ENCODE data around the gene WSB1. TPM values are rescaled to one million over a fixed set of nuclear protein-coding genes. Genes with fewer than 3 reads are reported as not detected.

The WSB1 gene
- total and polyA plus RNA-seq, 4 donors = 26.6 to 86.2 (median 45.8) TPM

DNA sequence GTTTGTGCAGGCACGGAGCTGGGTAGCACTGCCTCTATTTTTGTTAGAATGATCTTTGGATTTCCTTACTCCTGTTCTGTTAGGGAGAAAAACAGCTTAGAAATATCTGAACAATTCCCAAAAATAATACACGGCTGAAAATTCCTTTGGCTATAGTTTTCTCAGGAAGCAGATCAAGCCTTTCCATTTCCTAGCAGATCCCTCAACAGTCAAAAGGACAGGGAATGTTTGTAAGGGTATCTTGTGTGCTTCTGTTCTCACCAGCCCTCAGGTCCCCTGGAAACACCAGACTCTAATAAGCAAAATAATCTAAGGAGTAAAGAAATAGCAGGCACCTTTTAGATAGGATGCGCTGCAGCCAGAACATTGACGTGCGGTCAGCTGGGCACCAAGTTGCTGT, 30.5 kb upstream of the WSB1 start:
- WGBS = 87% methylated on average over 5 of the region's 5 CpGs
- Histone ChIP-seq H3K4me3 (ENCODE audit: low read depth in 1 of 3, low read length in 3 of 3) (no peak overlapping the region), H3K4me1 (ENCODE audit: control insufficient read depth in 4 of 4, insufficient read depth in 4 of 4, low read length in 3 of 4) (peaks cover 0 to 3% (median 2%) of the 10 kb centered on the region in 4 donors), H3K9me3 (ENCODE audit: control insufficient read depth in 4 of 4, low read length in 3 of 4) (no peaks in the 10 kb centered on the region), H3K27me3 (ENCODE audit: control insufficient read depth in 4 of 4, insufficient read depth in 4 of 4, low read length in 3 of 4) (no peaks in the 10 kb centered on the region), H3K9ac (ENCODE audit: low read depth in 1 of 2, low read length in 2 of 2) (no peak overlapping the region), H3K36me3 (ENCODE audit: control insufficient read depth in 4 of 4, insufficient read depth in 3 of 4, low read depth in 1 of 4, low read length in 3 of 4) (no peaks in the 10 kb centered on the region), H3K27ac (ENCODE audit: low read depth in 1 of 2, low read length in 2 of 2) (no peak overlapping the region)
- TF ChIP-seq TAF1 (conservative IDR thresholded peaks at IDR 0.05) = no peak
- no peak for TF ChIP-seq EGR1 (IDR thresholded peaks at IDR 0.05; ENCODE audit: low read depth in 2 of 2)
- TF ChIP-seq NR2F2 (IDR thresholded peaks at IDR 0.05) = no peak
- TF ChIP-seq JUND (IDR thresholded peaks at IDR 0.05) = no peak
- TF ChIP-seq, protein P1, sequence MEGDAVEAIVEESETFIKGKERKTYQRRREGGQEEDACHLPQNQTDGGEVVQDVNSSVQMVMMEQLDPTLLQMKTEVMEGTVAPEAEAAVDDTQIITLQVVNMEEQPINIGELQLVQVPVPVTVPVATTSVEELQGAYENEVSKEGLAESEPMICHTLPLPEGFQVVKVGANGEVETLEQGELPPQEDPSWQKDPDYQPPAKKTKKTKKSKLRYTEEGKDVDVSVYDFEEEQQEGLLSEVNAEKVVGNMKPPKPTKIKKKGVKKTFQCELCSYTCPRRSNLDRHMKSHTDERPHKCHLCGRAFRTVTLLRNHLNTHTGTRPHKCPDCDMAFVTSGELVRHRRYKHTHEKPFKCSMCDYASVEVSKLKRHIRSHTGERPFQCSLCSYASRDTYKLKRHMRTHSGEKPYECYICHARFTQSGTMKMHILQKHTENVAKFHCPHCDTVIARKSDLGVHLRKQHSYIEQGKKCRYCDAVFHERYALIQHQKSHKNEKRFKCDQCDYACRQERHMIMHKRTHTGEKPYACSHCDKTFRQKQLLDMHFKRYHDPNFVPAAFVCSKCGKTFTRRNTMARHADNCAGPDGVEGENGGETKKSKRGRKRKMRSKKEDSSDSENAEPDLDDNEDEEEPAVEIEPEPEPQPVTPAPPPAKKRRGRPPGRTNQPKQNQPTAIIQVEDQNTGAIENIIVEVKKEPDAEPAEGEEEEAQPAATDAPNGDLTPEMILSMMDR (IDR thresholded peaks at IDR 0.05; ENCODE audit: low read depth, low read length, missing input control) = no peak
- TF ChIP-seq, protein P2, sequence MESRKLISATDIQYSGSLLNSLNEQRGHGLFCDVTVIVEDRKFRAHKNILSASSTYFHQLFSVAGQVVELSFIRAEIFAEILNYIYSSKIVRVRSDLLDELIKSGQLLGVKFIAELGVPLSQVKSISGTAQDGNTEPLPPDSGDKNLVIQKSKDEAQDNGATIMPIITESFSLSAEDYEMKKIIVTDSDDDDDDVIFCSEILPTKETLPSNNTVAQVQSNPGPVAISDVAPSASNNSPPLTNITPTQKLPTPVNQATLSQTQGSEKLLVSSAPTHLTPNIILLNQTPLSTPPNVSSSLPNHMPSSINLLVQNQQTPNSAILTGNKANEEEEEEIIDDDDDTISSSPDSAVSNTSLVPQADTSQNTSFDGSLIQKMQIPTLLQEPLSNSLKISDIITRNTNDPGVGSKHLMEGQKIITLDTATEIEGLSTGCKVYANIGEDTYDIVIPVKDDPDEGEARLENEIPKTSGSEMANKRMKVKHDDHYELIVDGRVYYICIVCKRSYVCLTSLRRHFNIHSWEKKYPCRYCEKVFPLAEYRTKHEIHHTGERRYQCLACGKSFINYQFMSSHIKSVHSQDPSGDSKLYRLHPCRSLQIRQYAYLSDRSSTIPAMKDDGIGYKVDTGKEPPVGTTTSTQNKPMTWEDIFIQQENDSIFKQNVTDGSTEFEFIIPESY (IDR thresholded peaks at IDR 0.05) = no peak
- no peak for DNase-seq (ENCODE audit: low spot score)

DNA sequence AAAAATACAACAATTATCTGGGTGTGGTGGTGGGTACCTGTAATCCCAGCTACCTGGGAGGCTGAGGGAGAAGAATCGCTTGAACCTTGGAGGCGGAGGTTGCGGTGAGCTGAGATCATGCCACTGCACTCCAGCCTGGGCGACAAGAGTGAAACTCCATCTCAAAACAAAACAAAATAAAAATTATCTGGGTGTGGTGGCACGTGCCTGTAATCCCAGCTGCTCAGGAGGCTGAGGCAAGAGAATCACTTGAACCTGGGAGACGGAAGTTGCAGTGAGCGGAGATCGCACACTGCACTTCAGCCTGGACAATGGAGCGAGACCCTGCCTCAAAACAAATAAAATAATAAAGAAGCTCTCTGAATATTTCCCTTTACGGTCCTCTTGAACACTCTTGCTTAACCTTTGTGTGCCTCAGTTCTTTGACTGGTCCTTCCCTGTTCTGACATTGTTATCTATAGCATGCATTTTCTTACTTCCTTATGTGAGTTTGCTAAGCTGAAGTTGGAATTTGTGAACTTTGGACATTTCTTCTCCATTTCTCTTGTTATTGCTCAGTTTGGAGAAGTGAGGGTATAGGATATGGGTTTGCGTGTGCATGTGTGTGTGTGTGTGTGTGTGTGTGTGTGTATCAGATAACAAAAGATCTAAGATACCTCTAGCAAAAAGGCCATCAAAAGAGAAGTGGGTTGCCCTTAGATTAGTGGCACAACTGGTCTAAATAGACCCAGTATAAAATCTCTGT, 29.7 kb upstream of the WSB1 start:
- no peaks in the 10 kb centered on the region for H3K36me3 ChIP-seq (ENCODE audit: control insufficient read depth in 4 of 4, insufficient read depth in 3 of 4, low read depth in 1 of 4, low read length in 3 of 4)
- H3K4me1 ChIP-seq (ENCODE audit: control insufficient read depth in 4 of 4, insufficient read depth in 4 of 4, low read length in 3 of 4) = peaks cover 0 to 3% (median 2%) of the 10 kb centered on the region in 4 donors
- H3K27ac ChIP-seq (ENCODE audit: low read depth in 1 of 2, low read length in 2 of 2) = no peak overlapping the region
- TF ChIP-seq, protein P1 (IDR thresholded peaks at IDR 0.05; ENCODE audit: low read depth, low read length, missing input control) = no peak
- TF ChIP-seq HNF4A (conservative IDR thresholded peaks at IDR 0.05) (no peak), YY1 (IDR thresholded peaks at IDR 0.05) (no peak), HNF4G (IDR thresholded peaks at IDR 0.05) (no peak), GABPA (IDR thresholded peaks at IDR 0.05 in 1 of 2, conservative IDR thresholded peaks at IDR 0.05 in 1 of 2) (no peak)
- TF ChIP-seq, protein P3, sequence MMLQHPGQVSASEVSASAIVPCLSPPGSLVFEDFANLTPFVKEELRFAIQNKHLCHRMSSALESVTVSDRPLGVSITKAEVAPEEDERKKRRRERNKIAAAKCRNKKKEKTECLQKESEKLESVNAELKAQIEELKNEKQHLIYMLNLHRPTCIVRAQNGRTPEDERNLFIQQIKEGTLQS (IDR thresholded peaks at IDR 0.05) = no peak
- TF ChIP-seq, protein P4, sequence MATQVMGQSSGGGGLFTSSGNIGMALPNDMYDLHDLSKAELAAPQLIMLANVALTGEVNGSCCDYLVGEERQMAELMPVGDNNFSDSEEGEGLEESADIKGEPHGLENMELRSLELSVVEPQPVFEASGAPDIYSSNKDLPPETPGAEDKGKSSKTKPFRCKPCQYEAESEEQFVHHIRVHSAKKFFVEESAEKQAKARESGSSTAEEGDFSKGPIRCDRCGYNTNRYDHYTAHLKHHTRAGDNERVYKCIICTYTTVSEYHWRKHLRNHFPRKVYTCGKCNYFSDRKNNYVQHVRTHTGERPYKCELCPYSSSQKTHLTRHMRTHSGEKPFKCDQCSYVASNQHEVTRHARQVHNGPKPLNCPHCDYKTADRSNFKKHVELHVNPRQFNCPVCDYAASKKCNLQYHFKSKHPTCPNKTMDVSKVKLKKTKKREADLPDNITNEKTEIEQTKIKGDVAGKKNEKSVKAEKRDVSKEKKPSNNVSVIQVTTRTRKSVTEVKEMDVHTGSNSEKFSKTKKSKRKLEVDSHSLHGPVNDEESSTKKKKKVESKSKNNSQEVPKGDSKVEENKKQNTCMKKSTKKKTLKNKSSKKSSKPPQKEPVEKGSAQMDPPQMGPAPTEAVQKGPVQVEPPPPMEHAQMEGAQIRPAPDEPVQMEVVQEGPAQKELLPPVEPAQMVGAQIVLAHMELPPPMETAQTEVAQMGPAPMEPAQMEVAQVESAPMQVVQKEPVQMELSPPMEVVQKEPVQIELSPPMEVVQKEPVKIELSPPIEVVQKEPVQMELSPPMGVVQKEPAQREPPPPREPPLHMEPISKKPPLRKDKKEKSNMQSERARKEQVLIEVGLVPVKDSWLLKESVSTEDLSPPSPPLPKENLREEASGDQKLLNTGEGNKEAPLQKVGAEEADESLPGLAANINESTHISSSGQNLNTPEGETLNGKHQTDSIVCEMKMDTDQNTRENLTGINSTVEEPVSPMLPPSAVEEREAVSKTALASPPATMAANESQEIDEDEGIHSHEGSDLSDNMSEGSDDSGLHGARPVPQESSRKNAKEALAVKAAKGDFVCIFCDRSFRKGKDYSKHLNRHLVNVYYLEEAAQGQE (IDR thresholded peaks at IDR 0.05) = no peak
- no peak for DNase-seq (ENCODE audit: low spot score)
- H3K9ac ChIP-seq (ENCODE audit: low read depth in 1 of 2, low read length in 2 of 2) = no peak overlapping the region
- WGBS = 89% methylated on average over 11 of the region's 11 CpGs
- no peak overlapping the region for H3K4me3 ChIP-seq (ENCODE audit: low read depth in 1 of 3, low read length in 3 of 3)
- no peaks in the 10 kb centered on the region for H3K9me3 ChIP-seq (ENCODE audit: control insufficient read depth in 4 of 4, low read length in 3 of 4)
- H3K27me3 ChIP-seq (ENCODE audit: control insufficient read depth in 4 of 4, insufficient read depth in 4 of 4, low read length in 3 of 4) = no peaks in the 10 kb centered on the region

Data from liver (tissue), 9 donors.